Ureter (tissue), 1 donor: ENCODE results near the gene COL25A1. TPM values are rescaled to one million over a fixed set of nuclear protein-coding genes. Genes with fewer than 3 reads are reported as not detected.
"Not testable (repeated sequence)": the region's sequence is repeated elsewhere in the genome, so short reads cannot be mapped to it uniquely, and the experiment has no call there.

Experiments used
- DNase-seq: peaks from one replicate; pipeline ENCODE4 v3.0.0-alpha.2; 2020; ENCODE audit warnings: low spot score
- total RNA-seq: library from RNA; stranded (reverse); gene quantifications from one replicate; pipeline ENCODE4 v1.2.4, GENCODE V29; 2023
- donor health status: DM: yes; HTN: yes; CAD: no.

The COL25A1 gene
- total RNA-seq, 1 donor from 2014 or later = 3.4 TPM

GRCh38 chr4:108954880-108955279, 347.6 kb downstream of the COL25A1 start:
- no peak for DNase-seq

GRCh38 chr4:108953941-108954340, 348.5 kb downstream of the COL25A1 start:
- DNase-seq = no peak

- DNase-seq = no peak
These were observed 352.1 kb downstream of the COL25A1 start for GRCh38 chr4:108950158-108950915.

GRCh38 chr4:108947526-108947925, 354.9 kb downstream of the COL25A1 start:
- DNase-seq = no peak

GRCh38 chr4:108946237-108946636, 356.2 kb downstream of the COL25A1 start:
- no peak for DNase-seq

GRCh38 chr4:108943976-108944591, 358.4 kb downstream of the COL25A1 start:
- no peak for DNase-seq

- DNase-seq = no peak
These were observed 359.1 kb downstream of the COL25A1 start for GRCh38 chr4:108943371-108943770.

- no peak for DNase-seq
These were observed 360.5 kb downstream of the COL25A1 start for GRCh38 chr4:108941904-108942430.

GRCh38 chr4:108940634-108941033, 361.8 kb downstream of the COL25A1 start:
- no peak for DNase-seq

- no peak for DNase-seq
These were observed 362.3 kb downstream of the COL25A1 start for GRCh38 chr4:108940149-108940548.

- DNase-seq = no peak
These were observed 365.4 kb downstream of the COL25A1 start for GRCh38 chr4:108937066-108937465.

- DNase-seq = not testable (repeated sequence)
These were observed 368.5 kb downstream of the COL25A1 start for GRCh38 chr4:108933925-108934324.

GRCh38 chr4:108933046-108933445, 369.4 kb downstream of the COL25A1 start:
- no peak for DNase-seq

GRCh38 chr4:108931926-108932325, 370.5 kb downstream of the COL25A1 start:
- DNase-seq = no peak

GRCh38 chr4:108930186-108930585, 372.3 kb downstream of the COL25A1 start:
- DNase-seq = no peak

- DNase-seq = no peak
These were observed 375.7 kb downstream of the COL25A1 start for GRCh38 chr4:108926781-108927180.

- no peak for DNase-seq
These were observed 376.4 kb downstream of the COL25A1 start for GRCh38 chr4:108926061-108926460.

GRCh38 chr4:108922191-108922590, 380.3 kb downstream of the COL25A1 start:
- DNase-seq = no peak

GRCh38 chr4:108920395-108921087, 381.9 kb downstream of the COL25A1 start:
- DNase-seq = no peak

- DNase-seq = no peak
These were observed 383.1 kb downstream of the COL25A1 start for GRCh38 chr4:108919226-108919893.

- DNase-seq = no peak
These were observed 385.2 kb downstream of the COL25A1 start for GRCh38 chr4:108917255-108917654.

- DNase-seq = no peak
These were observed 385.8 kb downstream of the COL25A1 start for GRCh38 chr4:108916638-108917037.
